HG03280 (cell line): ENCODE data around the gene KNSTRN.
A peak's percentile ranks its signal among the peaks of the same experiment; 100 is the strongest.

Experiments used
- ATAC-seq: cut with Tn5 transposase; IDR thresholded peaks from one replicate; pipeline ENCODE4 v1.9.1; 2021; ENCODE audit warnings: mild to moderate bottlenecking, moderate library complexity; ENCODE audit not compliant: unreplicated experiment

KNSTRN gene

DNA sequence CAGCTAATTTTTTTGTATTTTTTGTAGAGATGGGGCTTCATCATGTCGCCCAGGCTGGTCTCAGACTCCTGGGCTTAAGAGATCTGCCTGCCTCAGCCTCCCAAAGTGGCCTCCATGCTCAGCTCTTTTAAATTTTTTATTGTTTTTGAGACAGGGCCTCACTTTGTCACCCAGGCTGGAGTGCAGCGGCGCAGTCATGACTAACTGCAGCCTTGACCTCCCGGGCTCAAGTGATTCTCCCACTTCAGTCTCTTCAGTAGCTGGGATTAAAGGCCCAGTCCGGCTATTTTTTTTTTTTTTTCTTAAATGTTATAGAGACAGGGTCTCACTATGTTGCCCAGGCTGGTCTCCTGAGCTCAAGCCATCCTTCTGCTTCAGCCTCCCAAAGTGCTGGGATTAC, 43.2 kb downstream of the KNSTRN start:
- no peak for ATAC-seq

DNA sequence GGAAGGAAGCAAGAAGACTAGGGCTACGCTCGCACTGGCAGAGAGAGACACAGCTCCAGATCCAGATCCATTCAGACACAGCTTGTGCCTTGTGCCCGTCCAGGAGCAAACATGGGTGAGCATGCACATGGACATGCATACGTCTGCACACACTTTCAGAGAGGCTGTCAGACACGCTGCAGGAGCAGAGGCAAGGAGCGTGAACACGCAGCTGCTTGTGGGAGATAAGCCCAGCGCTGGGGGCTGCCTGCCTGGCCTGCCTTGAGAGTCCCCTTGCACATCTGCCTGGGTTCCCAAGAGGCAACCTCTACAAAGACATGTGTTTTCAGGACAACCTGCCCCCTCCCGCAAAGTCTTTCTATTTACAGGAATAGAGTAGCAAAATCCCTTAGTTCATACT, 44.7 kb downstream of the KNSTRN start:
- no peak for ATAC-seq

DNA sequence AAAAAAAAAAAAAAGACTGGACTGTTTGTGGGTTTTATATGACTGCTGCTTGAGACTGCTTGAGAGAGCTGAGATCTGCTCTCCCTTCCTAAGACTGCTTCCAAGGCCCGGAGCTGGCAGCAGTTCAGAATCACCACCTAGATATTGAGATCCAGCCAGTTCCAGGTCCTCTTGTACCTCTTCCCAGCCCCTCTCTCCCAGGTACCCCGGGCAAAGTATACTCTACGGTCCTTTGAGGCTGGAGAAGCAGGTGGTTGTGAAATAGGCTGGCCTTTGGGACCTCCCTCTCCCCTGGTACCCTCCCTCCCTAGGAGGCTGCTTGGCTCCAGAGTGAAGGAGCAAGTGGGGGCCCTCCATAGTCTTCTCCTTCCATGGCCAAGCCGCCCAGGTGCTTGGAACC, 45.7 kb downstream of the KNSTRN start:
- no peak for ATAC-seq

- ATAC-seq, result no peak
These were observed 46.7 kb downstream of the KNSTRN start for GRCh38 chr15:40429068-40429710.

- ATAC-seq, result no peak
These were observed 47.8 kb downstream of the KNSTRN start for GRCh38 chr15:40430271-40430805.

DNA sequence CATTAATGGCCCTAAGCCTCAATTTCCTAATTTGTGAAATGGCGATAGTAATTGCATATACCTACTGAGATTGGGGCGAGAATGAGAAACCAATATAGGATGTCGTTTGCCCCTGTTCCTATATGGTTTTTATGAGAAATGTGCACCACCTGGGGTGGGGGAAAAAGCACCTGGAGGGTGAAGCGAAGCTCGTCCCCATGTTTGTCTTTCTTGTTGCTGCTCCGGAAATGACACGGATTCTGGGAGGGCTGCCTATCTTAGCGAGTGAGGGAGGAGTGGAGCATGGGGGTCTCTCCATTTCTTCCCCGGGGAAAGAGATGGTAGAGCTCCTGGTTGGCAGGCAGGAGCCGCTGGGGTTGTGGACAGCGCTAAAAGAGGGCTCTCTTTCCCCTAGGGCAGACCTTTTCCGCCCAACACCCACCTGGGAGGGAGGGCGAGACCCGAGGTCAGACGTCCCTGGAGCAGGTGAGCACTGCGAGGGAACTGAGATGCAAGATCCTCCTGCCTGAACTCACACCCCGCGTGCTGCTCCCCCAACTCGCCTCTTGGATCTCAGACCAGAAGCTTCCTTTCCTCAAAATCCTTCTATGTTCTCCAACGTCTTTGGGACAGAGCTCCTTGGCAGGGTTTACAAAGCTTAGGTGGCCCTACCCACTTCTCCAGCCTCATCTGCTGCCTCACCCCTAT, 52.6 kb downstream of the KNSTRN start:
- ATAC-seq, result no peak

GRCh38 chr15:40435710-40436089, 53.2 kb downstream of the KNSTRN start:
- ATAC-seq, result no peak

DNA sequence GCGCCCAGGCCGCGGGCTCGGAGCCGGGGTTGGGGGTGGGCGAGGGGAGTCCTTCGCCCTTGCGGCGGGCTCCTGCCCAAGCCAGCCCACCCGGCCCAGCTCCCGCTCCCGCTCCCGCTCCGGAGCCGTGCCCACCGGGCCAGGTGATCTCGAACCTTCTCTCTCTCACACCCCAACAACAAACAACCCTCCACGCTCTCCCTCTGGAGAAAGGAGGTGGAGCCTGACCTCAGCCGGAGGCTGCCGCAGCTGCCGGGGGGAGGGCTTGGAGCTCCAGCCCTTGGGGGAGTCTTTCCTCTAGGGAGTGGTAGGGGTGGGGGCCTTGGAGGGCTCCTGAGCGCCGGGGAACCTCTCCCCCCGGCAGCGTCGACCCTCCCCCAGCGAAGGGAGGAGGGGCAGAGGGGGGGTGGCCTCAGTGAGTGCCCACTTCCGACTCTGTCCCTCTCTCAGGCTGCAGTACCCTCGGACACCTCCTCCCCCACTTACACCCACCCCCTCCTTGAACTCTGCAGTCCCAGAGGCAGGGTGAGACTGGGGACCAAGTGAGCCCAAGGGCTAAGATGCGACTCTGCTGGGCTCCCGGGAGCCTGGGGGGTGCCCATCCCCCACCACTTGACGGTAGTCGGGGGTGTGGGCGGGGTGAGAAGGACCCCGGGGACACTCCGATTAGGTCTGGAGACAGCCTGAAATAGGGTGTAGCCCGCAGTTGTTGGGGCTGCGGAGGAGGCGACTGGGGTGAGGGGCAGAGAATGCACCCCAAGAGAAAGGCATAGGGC, 53.8 kb downstream of the KNSTRN start:
- no peak for ATAC-seq

DNA sequence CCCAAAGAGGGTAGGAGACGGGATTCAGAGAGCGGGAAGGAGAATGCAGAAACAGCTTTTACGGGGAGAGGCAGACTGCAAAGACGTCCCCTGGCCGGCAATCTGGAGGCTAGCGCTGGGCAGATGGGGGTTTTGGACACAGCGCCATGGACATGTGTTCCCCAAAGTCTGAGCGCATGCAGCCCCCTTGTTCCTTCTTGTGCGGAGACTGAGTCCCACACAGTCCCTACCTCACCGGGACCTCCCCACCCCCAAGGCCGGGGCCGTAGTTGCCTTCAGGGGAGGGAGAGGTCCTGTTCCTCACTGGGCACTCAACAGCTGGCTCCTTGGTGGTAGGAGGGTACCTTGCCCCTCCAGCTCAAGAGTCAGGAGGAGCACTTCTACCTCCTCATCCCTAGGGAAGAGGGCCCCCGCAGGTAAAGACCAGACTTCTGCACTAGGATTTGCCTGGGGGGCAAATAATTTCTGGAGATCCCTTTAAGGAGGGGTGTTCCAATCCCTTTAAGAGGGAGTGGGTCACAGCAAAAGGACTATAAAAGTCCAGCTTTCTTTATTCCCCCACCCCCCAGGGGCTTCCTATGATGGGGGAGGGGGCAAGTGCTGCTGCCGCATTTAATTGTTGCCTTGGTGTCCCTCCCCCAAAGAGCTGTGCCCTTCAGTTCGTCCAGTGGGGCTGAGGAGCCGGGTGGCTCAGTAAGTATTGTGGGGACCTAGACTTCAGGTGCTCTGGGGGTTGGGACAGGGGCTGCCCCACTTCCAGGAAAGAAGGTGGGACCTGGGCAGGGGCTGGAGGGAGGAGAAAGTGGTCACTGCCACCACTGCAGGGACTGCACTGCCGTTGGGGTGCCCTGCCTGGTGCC, 54.6 kb downstream of the KNSTRN start:
- no peak for ATAC-seq

GRCh38 chr15:40437752-40438687, 55.5 kb downstream of the KNSTRN start:
- no peak for ATAC-seq

- no peak for ATAC-seq
These were observed 56.2 kb downstream of the KNSTRN start for GRCh38 chr15:40438712-40439111.

DNA sequence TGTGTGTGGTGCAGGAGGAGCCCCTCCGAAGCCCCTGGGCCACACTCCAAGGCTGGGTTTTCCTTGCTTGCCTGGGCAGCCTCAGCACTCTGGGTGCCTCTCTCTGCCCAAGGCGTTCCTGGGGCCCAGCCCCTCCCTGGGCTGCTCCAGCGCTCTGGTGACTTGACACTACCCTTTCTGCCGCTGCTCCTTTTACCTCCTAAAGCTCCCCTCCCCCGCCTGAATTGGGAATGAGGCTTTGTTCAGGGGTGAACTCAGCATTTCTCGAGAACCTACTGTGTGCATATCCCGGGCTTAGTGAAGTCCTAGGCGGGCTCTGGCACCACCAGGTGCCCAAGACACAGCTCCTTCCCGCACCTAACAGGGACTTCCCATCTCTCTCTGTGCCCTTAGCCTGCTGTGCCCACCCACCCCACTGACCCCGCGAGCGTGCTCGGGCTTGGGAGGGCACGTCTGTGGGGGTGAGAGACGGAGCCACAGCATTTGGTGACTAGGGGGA, 57.0 kb downstream of the KNSTRN start:
- ATAC-seq, result no peak

- ATAC-seq, result no peak
These were observed 57.6 kb downstream of the KNSTRN start for GRCh38 chr15:40439960-40440742.

DNA sequence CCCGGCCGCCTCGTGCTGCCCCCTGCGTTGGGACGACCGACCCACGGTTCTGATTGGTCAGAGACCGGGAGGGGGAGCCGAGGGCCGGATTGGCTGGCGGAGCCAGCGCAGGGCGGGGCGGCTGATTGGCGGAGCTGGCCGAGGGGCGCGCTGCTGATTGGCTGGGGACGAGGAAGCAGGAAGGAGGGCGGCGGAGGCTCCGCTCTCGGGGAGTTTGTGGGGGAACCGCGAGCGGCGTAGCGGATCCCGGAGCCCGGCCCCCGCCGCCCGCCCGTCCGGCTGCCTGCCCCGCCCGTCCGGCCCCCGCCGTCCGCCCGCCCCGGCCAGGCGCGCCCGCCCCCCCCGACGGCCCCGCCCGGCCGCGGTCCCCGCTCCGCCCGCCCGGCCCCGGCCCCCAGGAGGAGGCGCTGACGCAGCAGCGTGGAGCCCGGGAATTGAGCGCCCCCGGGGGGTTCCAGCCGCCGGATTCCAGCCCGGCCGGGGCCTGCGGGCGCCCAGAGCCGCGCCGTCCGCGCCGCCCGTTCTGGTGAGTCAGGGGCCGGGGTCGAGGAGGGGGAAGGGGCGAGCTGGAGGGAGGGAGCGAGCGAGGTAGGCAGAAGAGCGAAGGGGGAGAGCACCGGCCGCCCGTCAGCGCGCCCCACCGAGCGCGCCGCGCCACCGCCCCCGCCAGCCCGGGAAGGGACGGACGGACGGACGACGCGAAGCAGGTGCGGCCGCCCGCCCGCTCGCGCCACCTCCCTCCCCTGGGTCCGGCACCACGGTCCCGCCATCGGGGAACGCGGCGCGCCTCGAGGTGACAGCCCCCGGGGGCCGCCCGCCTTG, 58.4 kb downstream of the KNSTRN start, which contains the start of gene BAHD1:
BAHD1 (plus strand) TSS at position 211 of the 822 bp plus-strand sequence. CDS start 17,512 bp downstream, outside the sequence.
- ATAC-seq, result peak; percentile 89

DNA sequence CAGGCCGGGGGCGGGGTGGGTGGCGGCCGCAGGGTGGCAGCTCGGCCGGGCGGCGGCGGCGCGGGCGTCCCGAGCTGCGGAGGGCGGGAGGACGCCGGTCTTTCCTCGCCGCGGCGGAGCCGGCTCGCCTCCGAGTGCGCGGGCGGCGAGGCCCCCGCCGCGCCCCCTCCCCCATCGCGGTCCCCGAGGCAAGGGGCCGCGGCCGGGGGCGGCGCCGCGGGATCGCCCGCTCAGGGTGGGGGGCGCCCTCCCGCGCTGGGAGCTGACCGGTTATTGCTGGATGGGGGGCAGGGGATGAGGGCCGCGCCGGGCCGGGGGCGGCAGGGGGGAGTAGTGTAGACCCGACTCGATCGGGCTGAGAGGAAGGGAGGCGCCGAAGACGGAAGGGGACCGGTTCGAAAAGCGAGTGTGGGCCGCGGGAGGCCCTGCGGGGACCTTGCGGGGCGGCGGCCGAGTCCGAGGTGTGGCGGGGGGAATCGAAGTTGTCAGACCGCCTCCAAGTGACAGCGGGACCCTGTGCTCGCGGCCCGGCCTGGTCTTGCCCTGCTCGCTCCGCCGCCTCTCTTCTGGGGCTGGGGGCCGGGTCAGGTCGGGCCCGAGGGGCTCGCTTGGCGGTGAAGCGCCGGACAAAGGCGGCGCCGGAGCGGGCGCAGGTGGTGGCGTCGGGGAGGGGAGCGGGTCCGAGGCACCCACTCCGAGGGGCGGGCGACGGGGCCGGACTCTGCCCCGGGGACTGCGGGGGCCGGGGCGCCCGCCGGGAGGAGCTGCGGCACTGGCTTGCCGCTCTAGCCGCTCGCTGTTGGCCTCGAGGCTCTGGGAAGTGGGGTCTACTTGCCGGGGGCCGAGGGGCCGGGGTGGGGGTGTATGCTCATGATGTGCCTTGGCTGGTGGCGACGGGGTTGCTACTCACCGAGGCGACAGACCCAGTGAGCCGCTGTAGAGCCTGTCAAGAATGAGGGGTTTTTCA, 59.3 kb downstream of the KNSTRN start:
- peak; percentile 10 for ATAC-seq

DNA sequence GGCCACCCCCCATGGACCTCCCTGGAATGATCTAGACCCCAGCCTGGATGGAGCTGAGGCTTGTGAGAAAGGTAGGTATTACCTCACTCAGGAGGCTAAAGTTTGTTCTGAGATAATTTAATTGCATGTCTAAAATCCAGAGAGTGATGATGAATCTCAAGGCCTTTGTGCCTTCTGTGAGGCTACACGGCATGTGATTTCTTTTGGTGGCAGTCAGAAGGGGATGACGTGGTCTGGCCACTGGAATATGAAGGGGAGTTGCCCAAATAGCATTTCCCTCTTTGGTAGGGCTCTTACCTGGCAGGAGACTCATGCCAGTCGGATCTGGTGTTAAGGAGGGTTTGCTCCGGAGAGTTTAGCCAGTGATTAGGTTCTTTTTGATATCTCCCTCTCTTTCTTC, 60.7 kb downstream of the KNSTRN start:
- ATAC-seq, result no peak

DNA sequence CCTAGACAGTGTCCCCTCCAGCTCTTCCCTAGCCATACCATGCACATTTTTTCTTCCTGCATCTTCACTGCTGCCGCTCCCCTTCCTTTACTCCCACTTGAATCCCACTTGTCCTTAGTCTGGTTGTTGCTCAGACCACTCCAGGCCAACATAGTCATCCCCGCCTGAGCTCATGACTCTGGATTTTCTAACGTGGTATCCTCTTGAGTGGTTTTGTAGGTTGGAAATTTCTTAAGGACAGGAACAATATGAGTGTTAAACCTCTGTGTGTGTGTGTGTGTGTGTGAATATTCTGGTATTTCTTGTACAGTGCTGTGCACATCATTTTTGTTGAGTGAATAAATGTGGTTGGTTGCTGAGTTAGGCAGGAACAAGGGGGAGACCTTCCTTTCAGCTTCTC, 61.3 kb downstream of the KNSTRN start:
- no peak for ATAC-seq
